HG03565 (cell line): ENCODE data around the gene SETX.
"Not testable (repeated sequence)": the region's sequence is repeated elsewhere in the genome, so short reads cannot be mapped to it uniquely, and the experiment has no call there.

Experiments used
- ATAC-seq: cut with Tn5 transposase; IDR thresholded peaks from one replicate; pipeline ENCODE4 v1.9.1; 2021; ENCODE audit warnings: mild to moderate bottlenecking, moderate library complexity; ENCODE audit not compliant: unreplicated experiment

SETX gene

GRCh38 chr9:132354637-132355355 lies at the start of gene SETX:
Gene SETX, minus strand, starts transcription at chr9:132354986. Its CDS starts 5,558 bp downstream, at chr9:132349428.
- peak; percentile 83 for ATAC-seq

GRCh38 chr9:132404228-132404881 lies 49.6 kb upstream of the SETX start:
- no peak for ATAC-seq

GRCh38 chr9:132401824-132402223 lies 47.0 kb upstream of the SETX start:
- no peak for ATAC-seq

- ATAC-seq = no peak
Observed at GRCh38 chr9:132395560-132395959, 40.8 kb upstream of the SETX start.

- ATAC-seq = no peak
Observed at GRCh38 chr9:132391449-132391848, 36.7 kb upstream of the SETX start.

- no peak for ATAC-seq
Observed at GRCh38 chr9:132390966-132391365, 36.2 kb upstream of the SETX start.

- ATAC-seq = no peak
Observed at GRCh38 chr9:132387133-132387532, 32.3 kb upstream of the SETX start.

- no peak for ATAC-seq
Observed at GRCh38 chr9:132384376-132384775, 29.6 kb upstream of the SETX start.

- ATAC-seq = no peak
Observed at GRCh38 chr9:132383462-132383883, 28.7 kb upstream of the SETX start.

- ATAC-seq = peak; percentile 50
Observed at GRCh38 chr9:132381966-132382541, 27.3 kb upstream of the SETX start.

GRCh38 chr9:132378416-132378815 lies 23.6 kb upstream of the SETX start:
- not testable (repeated sequence) for ATAC-seq

GRCh38 chr9:132377769-132378168 lies 23.0 kb upstream of the SETX start:
- ATAC-seq = not testable (repeated sequence)

- ATAC-seq = no peak
Observed at GRCh38 chr9:132372177-132373095, 17.6 kb upstream of the SETX start.

GRCh38 chr9:132370592-132370991 lies 15.8 kb upstream of the SETX start:
- no peak for ATAC-seq

GRCh38 chr9:132369421-132369820 lies 14.6 kb upstream of the SETX start:
- ATAC-seq = no peak

GRCh38 chr9:132367613-132368313 lies 13.0 kb upstream of the SETX start:
- no peak for ATAC-seq

- no peak for ATAC-seq
Observed at GRCh38 chr9:132366481-132366880, 11.7 kb upstream of the SETX start.

GRCh38 chr9:132365986-132366385 lies 11.2 kb upstream of the SETX start:
- no peak for ATAC-seq

- ATAC-seq = no peak
Observed at GRCh38 chr9:132364068-132364467, 9.3 kb upstream of the SETX start.

- ATAC-seq = no peak
Observed at GRCh38 chr9:132357764-132358163, 3.0 kb upstream of the SETX start.
